CD4-positive, CD25-positive, alpha-beta regulatory T cell (primary cell): ENCODE results near the gene APOL2. TPM values are rescaled to one million over a fixed set of nuclear protein-coding genes. Genes with fewer than 3 reads are reported as not detected.

Experiments used
- ATAC-seq, 2 donors: fragments of 150-1000 bp; cut with Tn5 transposase; one replicate each; pipeline ENCODE4 v1.10.0; 2021; ENCODE audit warnings: low read depth in 2 of 2, moderate number of reproducible peaks in 2 of 2, moderate library complexity in 1 of 2
- DNase-seq, 3 donors: peaks; one replicate each; pipeline versions ENCODE4 v3.0.0 to v3.0.0-alpha.2; 2012 to 2022; ENCODE audit warnings: mixed read lengths in 1 of 3
- H3K27ac ChIP-seq: one replicate; pipeline ENCODE4 v1.7.0; 2013; ENCODE audit warnings: mild to moderate bottlenecking, low read length; ENCODE audit not compliant: insufficient read depth, poor library complexity, severe bottlenecking
- H3K27me3 ChIP-seq: one replicate; pipeline ENCODE4 v1.7.0; 2013; ENCODE audit warnings: low read length; ENCODE audit not compliant: control insufficient read depth, insufficient read depth
- H3K36me3 ChIP-seq: one replicate; pipeline ENCODE4 v1.7.0; 2013; ENCODE audit warnings: mild to moderate bottlenecking, low read length, moderate library complexity; ENCODE audit not compliant: control insufficient read depth, insufficient read depth
- H3K4me1 ChIP-seq: 2 replicates; pipeline ENCODE4 v1.7.0; 2013; ENCODE audit warnings: mild to moderate bottlenecking, low read length; ENCODE audit not compliant: insufficient read depth, control insufficient read depth, poor library complexity, severe bottlenecking
- H3K4me3 ChIP-seq: one replicate; pipeline ENCODE4 v1.7.0; 2013; ENCODE audit warnings: low read depth, mild to moderate bottlenecking, low read length, moderate library complexity
- H3K9me3 ChIP-seq, 2 experiments: 1 replicate in 1 of 2; 2 replicates in 1 of 2; pipeline ENCODE4 v1.7.0; 2013; ENCODE audit warnings: low read length in 2 of 2, mild to moderate bottlenecking in 1 of 2, moderate library complexity in 1 of 2; ENCODE audit not compliant: control insufficient read depth in 2 of 2
- H3K27ac Mint-ChIP-seq, 3 donors: one replicate each; pipeline ENCODE4 v1.8.0; 2020 to 2022; ENCODE audit warnings: mild to moderate bottlenecking in 3 of 3, mixed read lengths in 3 of 3, moderate library complexity in 2 of 3
- H3K27me3 Mint-ChIP-seq: one replicate; pipeline ENCODE4 v1.8.0; 2022; ENCODE audit warnings: mild to moderate bottlenecking, mixed read lengths
- H3K36me3 Mint-ChIP-seq: one replicate; pipeline ENCODE4 v1.8.0; 2020; ENCODE audit warnings: mixed read lengths
- H3K4me1 Mint-ChIP-seq, 4 donors: one replicate each; pipeline ENCODE4 v1.8.0; 2020 to 2022; ENCODE audit warnings: mixed read lengths in 4 of 4, mild to moderate bottlenecking in 1 of 4
- H3K4me3 Mint-ChIP-seq, 4 donors: one replicate each; pipeline ENCODE4 v1.8.0; 2020 to 2022; ENCODE audit warnings: mild to moderate bottlenecking in 4 of 4, mixed read lengths in 4 of 4, moderate library complexity in 3 of 4
- H3K9me3 Mint-ChIP-seq, 7 donors: one replicate each; pipeline ENCODE4 v1.8.0; 2020 to 2022; ENCODE audit warnings: mixed read lengths in 7 of 7, mild to moderate bottlenecking in 3 of 7, moderate library complexity in 2 of 7
- polyA plus RNA-seq, 4 donors: library from polyadenylated mRNA; unstranded; fragments of 300-500 nt; fragmentation: Illumina TruSeq; gene quantifications; one replicate each; pipeline ENCODE4 v1.2.3, GENCODE V29; 2021
- total RNA-seq: library from RNA; stranded (reverse); gene quantifications from one replicate; pipeline ENCODE4 v1.2.3, GENCODE V29; 2022

Gene APOL2
- total and polyA plus RNA-seq, 5 donors from 2014 or later, result 18.8 to 69.7 (median 22.3) TPM

DNA sequence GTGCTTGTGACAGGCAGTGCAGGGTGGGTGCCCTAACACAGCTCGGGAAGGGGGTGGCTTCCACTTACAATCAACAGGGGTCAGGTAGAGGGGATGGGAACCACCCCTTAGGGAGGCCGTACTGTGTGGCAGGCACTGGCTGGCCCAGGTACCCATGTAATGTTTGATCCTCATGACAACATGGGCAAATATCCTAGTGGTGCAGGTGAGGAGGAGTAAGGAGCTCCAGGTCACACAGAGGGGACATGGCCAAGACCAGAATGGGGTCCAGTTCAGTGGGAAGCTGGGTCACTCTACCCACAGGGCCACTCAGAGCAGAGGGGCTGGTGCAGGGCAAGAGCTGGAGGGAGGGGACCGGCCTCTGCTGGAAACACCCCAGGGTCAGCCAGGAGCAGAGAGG, 40.8 kb downstream of the APOL2 start:
- H3K9me3 ChIP-seq, result no peaks in the 10 kb centered on the region
- Mint-ChIP-seq H3K36me3 (no peaks in the 10 kb centered on the region), H3K4me3 (no peak overlapping the region), H3K4me1 (peaks cover 0 to 14% (median 4%) of the 10 kb centered on the region in 4 donors), H3K9me3 (no peaks in the 10 kb centered on the region), H3K27me3 (peaks cover 10% of the 10 kb centered on the region), H3K27ac (no peak overlapping the region)
- H3K36me3 ChIP-seq, result no peaks in the 10 kb centered on the region
- no peak overlapping the region for H3K4me3 ChIP-seq
- H3K27me3 ChIP-seq, result no peaks in the 10 kb centered on the region
- no peak overlapping the region for H3K27ac ChIP-seq
- ATAC-seq (no peak), DNase-seq (no peak)
- no peaks in the 10 kb centered on the region for H3K4me1 ChIP-seq

DNA sequence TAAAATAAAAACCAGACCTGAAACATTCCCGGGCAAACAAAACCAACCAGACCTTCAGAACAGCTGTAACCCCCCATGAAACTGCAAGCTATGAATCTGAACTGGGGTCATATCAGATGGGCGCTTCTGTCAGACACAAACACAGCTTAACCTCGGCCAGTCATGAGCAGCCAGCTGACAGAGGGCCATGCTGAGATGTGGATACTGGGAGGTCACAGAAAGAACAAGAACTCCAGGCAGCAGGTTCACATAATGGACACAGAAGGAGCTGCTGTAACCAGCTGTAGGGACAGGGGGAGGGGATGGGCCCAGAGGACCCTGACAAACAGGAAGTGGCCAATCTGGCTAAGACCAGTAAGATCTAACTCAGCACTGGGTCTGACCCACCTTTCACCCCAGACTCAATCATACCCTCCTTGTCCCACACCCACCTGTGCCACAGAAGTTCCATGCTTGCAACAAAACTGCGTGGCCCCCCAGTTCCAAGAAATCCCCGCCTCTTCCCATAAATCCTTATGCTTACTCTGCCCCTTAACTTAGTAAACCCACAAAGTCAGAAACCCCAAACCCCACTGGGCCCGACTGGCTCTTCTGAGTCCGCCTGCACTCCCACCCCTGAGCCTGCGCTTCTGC, 41.7 kb downstream of the APOL2 start:
- peaks cover 0 to 14% (median 4%) of the 10 kb centered on the region in 4 donors for H3K4me1 Mint-ChIP-seq
- Histone ChIP-seq H3K27me3 (no peaks in the 10 kb centered on the region), H3K9me3 (no peaks in the 10 kb centered on the region), H3K4me1 (no peaks in the 10 kb centered on the region), H3K36me3 (no peaks in the 10 kb centered on the region), H3K4me3 (no peak overlapping the region), H3K27ac (no peak overlapping the region)
- H3K27ac Mint-ChIP-seq, result peak overlapping the region in 2 of 3 donors; percentile 30 to 60
- no peak overlapping the region for H3K4me3 Mint-ChIP-seq
- ATAC-seq (no peak), DNase-seq (peak in 1 of 3 donors; percentile 29)
- no peaks in the 10 kb centered on the region for H3K9me3 Mint-ChIP-seq
- peaks cover 10% of the 10 kb centered on the region for H3K27me3 Mint-ChIP-seq
- H3K36me3 Mint-ChIP-seq, result no peaks in the 10 kb centered on the region

DNA sequence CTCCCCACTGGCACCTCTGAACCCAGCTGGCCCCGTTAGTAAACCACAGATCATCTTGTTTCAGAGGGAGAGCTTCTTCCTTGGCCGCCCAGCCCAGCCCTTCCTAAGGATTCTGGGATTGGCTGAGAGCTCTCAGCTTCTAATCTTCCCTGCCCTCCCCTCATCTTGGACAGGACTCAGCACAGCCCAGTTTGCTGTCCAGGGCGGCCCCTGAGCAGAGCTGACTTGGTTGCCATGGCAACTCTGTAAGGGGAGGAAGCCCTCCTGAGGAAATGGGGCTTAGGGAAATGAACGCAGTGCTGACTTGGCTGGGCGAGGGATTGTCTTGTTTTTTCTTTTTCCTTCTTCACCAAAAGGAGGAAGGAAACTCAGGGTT, 42.3 kb downstream of the APOL2 start:
- Mint-ChIP-seq H3K4me1 (peaks cover 0 to 14% (median 4%) of the 10 kb centered on the region in 4 donors), H3K27ac (peak overlapping the region in 1 of 3 donors; percentile 60), H3K27me3 (peaks cover 10% of the 10 kb centered on the region), H3K9me3 (no peaks in the 10 kb centered on the region), H3K4me3 (no peak overlapping the region), H3K36me3 (no peaks in the 10 kb centered on the region)
- no peaks in the 10 kb centered on the region for H3K9me3 ChIP-seq
- H3K4me3 ChIP-seq, result no peak overlapping the region
- ATAC-seq, result peak in 1 of 2 donors; percentile 14
- no peak overlapping the region for H3K27ac ChIP-seq
- H3K4me1 ChIP-seq, result no peaks in the 10 kb centered on the region
- no peaks in the 10 kb centered on the region for H3K36me3 ChIP-seq
- DNase-seq, result no peak
- H3K27me3 ChIP-seq, result no peaks in the 10 kb centered on the region

DNA sequence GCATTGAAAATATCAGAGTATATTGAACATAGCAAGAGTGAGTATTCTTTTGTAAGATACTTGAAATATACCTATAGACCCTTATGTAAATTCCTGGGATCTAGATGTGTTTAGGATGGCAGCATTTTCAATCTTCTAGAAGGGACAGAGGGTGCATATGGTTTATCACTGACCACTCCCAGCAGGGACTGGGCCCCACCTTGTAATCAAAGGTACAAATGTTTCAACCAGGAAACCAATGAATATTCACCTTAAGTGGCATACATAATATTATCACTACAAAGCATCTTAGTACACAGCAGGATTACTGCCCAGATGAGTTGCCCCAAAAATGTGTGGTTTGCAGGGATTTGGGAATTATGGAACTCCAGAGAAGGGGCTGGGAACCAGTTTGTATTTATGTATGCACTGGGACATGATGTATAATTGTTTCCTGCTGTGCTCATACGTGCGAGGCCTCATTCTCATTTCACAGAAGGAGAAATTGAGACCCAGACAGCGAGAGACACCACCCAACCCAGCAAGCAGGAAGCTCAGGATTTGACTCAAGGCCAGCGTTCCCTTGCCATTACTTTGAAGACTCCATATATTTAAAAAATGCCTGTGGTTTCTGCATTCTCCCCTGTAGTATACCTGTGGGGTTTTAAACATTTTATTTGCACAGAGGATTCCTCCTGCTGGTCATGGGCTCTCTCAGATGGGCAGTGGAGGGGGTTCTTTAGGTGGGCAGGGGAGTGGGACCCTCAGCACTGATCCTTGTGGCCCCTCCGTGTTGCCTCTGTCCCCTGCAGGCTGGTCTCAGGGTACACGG, 42.9 kb downstream of the APOL2 start:
- no peaks in the 10 kb centered on the region for H3K36me3 ChIP-seq
- no peak for DNase-seq
- no peaks in the 10 kb centered on the region for H3K9me3 ChIP-seq
- Mint-ChIP-seq H3K9me3 (no peaks in the 10 kb centered on the region), H3K27ac (no peak overlapping the region), H3K27me3 (peaks cover 10% of the 10 kb centered on the region), H3K4me1 (peaks cover 0 to 14% (median 4%) of the 10 kb centered on the region in 4 donors), H3K36me3 (no peaks in the 10 kb centered on the region), H3K4me3 (no peak overlapping the region)
- no peak for ATAC-seq
- no peak overlapping the region for H3K4me3 ChIP-seq
- H3K27ac ChIP-seq, result no peak overlapping the region
- H3K27me3 ChIP-seq, result no peaks in the 10 kb centered on the region
- H3K4me1 ChIP-seq, result no peaks in the 10 kb centered on the region

DNA sequence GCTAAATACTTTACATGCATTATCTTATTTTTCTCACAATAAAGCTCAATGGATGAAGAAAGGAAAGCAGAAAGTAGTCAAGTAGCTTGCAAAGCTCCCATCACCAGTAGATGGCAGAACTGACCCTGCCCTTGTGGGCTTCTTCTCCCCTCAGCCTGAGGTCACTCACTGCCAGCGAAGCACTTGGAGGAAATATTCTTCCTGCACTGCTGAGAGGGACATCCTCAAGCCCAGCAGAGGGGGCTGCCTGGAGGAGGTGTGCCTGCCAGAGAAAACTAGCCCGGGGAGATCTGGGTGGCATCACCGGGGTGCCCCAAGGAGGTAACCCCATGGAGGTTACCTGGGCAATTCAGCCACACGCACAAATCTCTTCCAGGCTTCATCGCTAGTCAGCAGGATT, 44.4 kb downstream of the APOL2 start:
- H3K4me1 Mint-ChIP-seq, result peaks cover 0 to 14% (median 4%) of the 10 kb centered on the region in 4 donors
- no peaks in the 10 kb centered on the region for H3K36me3 ChIP-seq
- H3K27me3 Mint-ChIP-seq, result peaks cover 8% of the 10 kb centered on the region
- ATAC-seq (peak; percentile 49 to 57), DNase-seq (peak in 2 of 3 donors; percentile 22 to 61)
- H3K4me1 ChIP-seq, result no peaks in the 10 kb centered on the region
- H3K9me3 ChIP-seq, result no peaks in the 10 kb centered on the region
- H3K4me3 Mint-ChIP-seq, result no peak overlapping the region
- H3K27ac ChIP-seq, result no peak overlapping the region
- H3K4me3 ChIP-seq, result no peak overlapping the region
- no peaks in the 10 kb centered on the region for H3K36me3 Mint-ChIP-seq
- no peaks in the 10 kb centered on the region for H3K9me3 Mint-ChIP-seq
- H3K27me3 ChIP-seq, result no peaks in the 10 kb centered on the region
- no peak overlapping the region for H3K27ac Mint-ChIP-seq

DNA sequence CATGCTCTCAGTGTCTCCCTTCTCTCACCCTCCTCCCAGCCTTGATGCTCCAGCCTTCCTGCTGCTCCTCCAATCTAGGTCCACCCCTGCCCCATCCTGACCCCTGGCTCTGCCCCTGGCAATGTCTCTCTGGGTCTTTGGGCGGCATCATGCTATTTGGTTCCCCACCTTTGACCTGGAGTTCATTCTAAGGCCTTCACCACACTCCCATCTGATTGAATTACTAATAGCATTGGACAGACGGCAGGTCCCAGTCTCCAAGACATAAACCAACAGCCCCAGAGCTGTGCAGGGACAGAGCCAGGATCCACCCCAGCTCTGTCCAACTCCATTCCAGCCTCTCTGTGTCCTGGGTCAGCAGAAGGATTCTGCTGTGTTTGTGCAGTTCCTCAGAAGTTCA, 44.9 kb downstream of the APOL2 start:
- ATAC-seq (no peak), DNase-seq (no peak)
- H3K27ac Mint-ChIP-seq, result peak overlapping the region in 1 of 3 donors; percentile 35
- H3K4me1 ChIP-seq, result no peaks in the 10 kb centered on the region
- peaks cover 0 to 14% (median 4%) of the 10 kb centered on the region in 4 donors for H3K4me1 Mint-ChIP-seq
- no peak overlapping the region for H3K4me3 ChIP-seq
- H3K36me3 Mint-ChIP-seq, result no peaks in the 10 kb centered on the region
- no peak overlapping the region for H3K4me3 Mint-ChIP-seq
- no peaks in the 10 kb centered on the region for H3K9me3 Mint-ChIP-seq
- no peaks in the 10 kb centered on the region for H3K9me3 ChIP-seq
- H3K27me3 Mint-ChIP-seq, result peaks cover 12% of the 10 kb centered on the region
- H3K36me3 ChIP-seq, result no peaks in the 10 kb centered on the region
- H3K27me3 ChIP-seq, result no peaks in the 10 kb centered on the region
- H3K27ac ChIP-seq, result no peak overlapping the region

DNA sequence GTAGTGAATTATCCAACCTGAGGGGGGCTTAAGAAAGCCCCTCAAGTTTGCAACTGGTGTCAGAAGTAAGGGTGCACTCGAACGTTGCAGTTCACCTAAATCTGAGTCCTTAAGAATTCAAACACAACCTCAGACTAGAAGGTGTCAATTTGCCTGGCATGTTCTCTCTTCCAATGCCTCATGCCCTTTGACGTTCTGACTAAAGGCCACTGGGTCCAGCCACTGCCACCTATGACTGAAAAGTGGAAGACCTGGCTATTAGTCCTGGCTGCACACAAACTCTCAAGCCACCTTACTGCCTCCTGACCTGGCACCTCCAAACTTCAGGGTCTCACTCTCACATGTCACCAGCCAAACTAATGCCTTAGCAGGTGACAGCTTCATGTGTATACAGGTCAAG, 45.8 kb downstream of the APOL2 start:
- Histone ChIP-seq H3K4me1 (no peaks in the 10 kb centered on the region), H3K27ac (no peak overlapping the region), H3K4me3 (no peak overlapping the region), H3K27me3 (no peaks in the 10 kb centered on the region), H3K36me3 (no peaks in the 10 kb centered on the region), H3K9me3 (no peaks in the 10 kb centered on the region)
- H3K27ac Mint-ChIP-seq, result peak overlapping the region in 1 of 3 donors; percentile 35
- H3K4me1 Mint-ChIP-seq, result peaks cover 0 to 14% (median 4%) of the 10 kb centered on the region in 4 donors
- H3K9me3 Mint-ChIP-seq, result no peaks in the 10 kb centered on the region
- peaks cover 15% of the 10 kb centered on the region for H3K27me3 Mint-ChIP-seq
- DNase-seq, result no peak
- no peaks in the 10 kb centered on the region for H3K36me3 Mint-ChIP-seq
- no peak overlapping the region for H3K4me3 Mint-ChIP-seq
- no peak for ATAC-seq
